K562 (cell line): Measurements from ENCODE around the gene THRSP. TPM values are rescaled to one million over a fixed set of nuclear protein-coding genes. Genes with fewer than 3 reads are reported as not detected.

ENCODE experiments used
- ATAC-seq: fragments of 200-7000 bp; cut with Tn5 transposase; 3 replicates; pipeline ENCODE4 v1.9.1; 2020; ENCODE audit warnings: moderate library complexity
- BruUV-seq: library from RNA; stranded (reverse); fragments of 400-500 nt; replicated peaks from 2 replicates; lab custom pipeline; 2021; lab: Mats Ljungman, UMichigan
- CTCF ChIA-PET: fragments of 300-600 bp; formaldehyde crosslinking; extraction: SDS; loops from one replicate; lab custom pipeline; 2021; ENCODE audit warnings: low intra/inter-chr PET ratio; lab: Yijun Ruan, JAX
- POLR2A ChIA-PET: fragments of 300-600, 350-650 bp; sonication (Branson Sonifier 250); formaldehyde crosslinking; extraction: SDS; loops from one replicate; lab custom pipeline; 2021; ENCODE audit warnings: antibody characterized with exemption, inconsistent platforms; lab: Yijun Ruan, JAX
- DNase-seq, 4 experiments: peaks; one replicate each; pipeline versions ENCODE4 v3.0.0 to v3.0.0-alpha.2; 2011 to 2018; ENCODE audit warnings: low spot score in 3 of 4, mixed read lengths in 3 of 4; ENCODE audit errors: extremely low read depth in 1 of 4
- FAIRE-seq: peaks from 2 replicates; lab custom pipeline; 2011; peaks lifted over from hg19 to GRCh38; lab: Jason Lieb, UNC
- H2AFZ ChIP-seq: 2 replicates; pipeline ENCODE4 v1.6.0; 2011; ENCODE audit warnings: low read depth, low read length, control low read depth, inconsistent platforms
- H3K27ac ChIP-seq: fragments of 200-600 bp; 3 replicates; pipeline ENCODE4 v1.8.0; 2011; ENCODE audit warnings: low read depth, mild to moderate bottlenecking, control low read depth, inconsistent platforms, low read length, moderate library complexity, mixed read lengths; ENCODE audit errors: extremely low read depth
- H3K27me3 ChIP-seq, 2 experiments: fragments of 300-600 bp in 1 of 2; 2 replicates in 1 of 2; 3 replicates in 1 of 2; pipeline versions ENCODE4 v1.6.0 to v1.8.0; 2011; ENCODE audit warnings: inconsistent platforms in 2 of 2, low read length in 2 of 2, mild to moderate bottlenecking in 1 of 2, mixed read lengths in 1 of 2, moderate library complexity in 1 of 2; ENCODE audit not compliant: control insufficient read depth in 2 of 2, insufficient read depth in 2 of 2
- H3K36me3 ChIP-seq: fragments of 300-600 bp; 3 replicates; pipeline ENCODE4 v1.8.0; 2011; ENCODE audit warnings: mild to moderate bottlenecking, low read length, inconsistent platforms; ENCODE audit not compliant: control insufficient read depth, insufficient read depth
- H3K4me1 ChIP-seq, 2 experiments: fragments of 200-600 bp in 1 of 2; replicated peaks in 1 of 2; 2 replicates in 1 of 2; 3 replicates in 1 of 2; pipeline versions ENCODE4 v1.5.1 to v1.8.0; 2011; ENCODE audit warnings: inconsistent platforms in 2 of 2, low read length in 2 of 2, mild to moderate bottlenecking in 1 of 2, mixed read lengths in 1 of 2, moderate library complexity in 1 of 2; ENCODE audit not compliant: control insufficient read depth in 2 of 2, insufficient read depth in 2 of 2
- H3K4me2 ChIP-seq: 2 replicates; pipeline ENCODE4 v1.6.1; 2011; ENCODE audit warnings: low read length, control low read depth, inconsistent platforms, mixed read lengths; ENCODE audit not compliant: insufficient read depth
- H3K4me3 ChIP-seq: fragments of 200-600 bp; sonication (generic), shearing (Covaris generic); 2 replicates; pipeline ENCODE4 v1.5.1; 2016; ENCODE audit warnings: control low read depth, inconsistent platforms
- H3K79me2 ChIP-seq: fragments of 200-600 bp; 3 replicates; pipeline ENCODE4 v1.8.0; 2011; ENCODE audit warnings: low read length, inconsistent platforms; ENCODE audit not compliant: control insufficient read depth, insufficient read depth
- H3K9ac ChIP-seq, 2 experiments: 2 replicates each; pipeline versions ENCODE4 v1.6.0 to v1.6.1; 2011; ENCODE audit warnings: low read depth in 2 of 2, low read length in 2 of 2, control low read depth in 1 of 2, inconsistent platforms in 1 of 2, mild to moderate bottlenecking in 1 of 2, mixed read lengths in 1 of 2; ENCODE audit not compliant: insufficient read depth in 1 of 2
- H3K9me1 ChIP-seq: one replicate; pipeline ENCODE4 v1.6.0; 2011; ENCODE audit warnings: inconsistent platforms, mild to moderate bottlenecking, low read length, moderate library complexity; ENCODE audit not compliant: control insufficient read depth, insufficient read depth
- H3K9me3 ChIP-seq: replicated peaks from 2 replicates; pipeline ENCODE4 v1.5.1; 2011; ENCODE audit warnings: low read depth, low read length, inconsistent platforms; ENCODE audit not compliant: control insufficient read depth, insufficient read depth
- H4K20me1 ChIP-seq: replicated peaks from 2 replicates; pipeline ENCODE4 v1.6.1; 2011; ENCODE audit warnings: low read length, inconsistent platforms, mixed read lengths; ENCODE audit not compliant: control insufficient read depth, insufficient read depth
- PCBP2 ChIP-seq: fragments of 200-400 bp; formaldehyde crosslinking; IDR thresholded peaks from 2 replicates; pipeline ENCODE4 v1.6.1; 2018; ENCODE audit warnings: low read length, low read depth, mild to moderate bottlenecking, moderate library complexity; ENCODE audit not compliant: poor library complexity, severe bottlenecking
- RBM25 ChIP-seq: fragments of 200-400 bp; formaldehyde crosslinking; IDR thresholded peaks from 2 replicates; pipeline ENCODE4 v1.6.1; 2018; ENCODE audit warnings: low read length, low read depth, moderate library complexity; ENCODE audit not compliant: severe bottlenecking
- ZFX ChIP-seq: sonication (generic); formaldehyde crosslinking; IDR thresholded peaks from 2 replicates; pipeline ENCODE4 v1.8.0; 2022; ENCODE audit warnings: mild to moderate bottlenecking, missing genetic modification reagents, moderate library complexity
- ZNF197 ChIP-seq: fragments of 200-800 bp; sonication (Bioruptor generic); IDR thresholded peaks from 2 replicates; pipeline ENCODE4 v1.6.1; 2016; ENCODE audit warnings: low read depth, missing genetic modification characterization, missing compliant biosample characterization
- ZNF79 ChIP-seq: fragments of 250-450 bp; sonication (Bioruptor Pico); IDR thresholded peaks from 2 replicates; pipeline ENCODE4 v1.4.0; 2020; ENCODE audit warnings: low read depth, mild to moderate bottlenecking, moderate library complexity
- WGBS: fragments of 100-300 bp; shearing (Covaris generic); methylation state at CpG from one replicate; pipeline ENCODE4 v1.1.6; 2016; ENCODE audit warnings: low coverage, mixed read lengths; ENCODE audit not compliant: insufficient coverage; ENCODE audit errors: missing lambda C conversion rate; 5-methylcytosine and 5-hydroxymethylcytosine counted together
- in situ Hi-C: fragments of 300-500 bp; cut with MboI; formaldehyde crosslinking; loops from 4 replicates; pipeline ENCODE4 v1.15.0; 2018; ENCODE audit warnings: inconsistent platforms, mixed read lengths
- intact Hi-C: fragments of 100-400 bp; cut with micrococcal nuclease; formaldehyde crosslinking; loops from 2 replicates; pipeline ENCODE4 v1.14.2; 2022
- polyA plus RNA-seq, 8 experiments: library from polyadenylated mRNA; depleted of rRNA in 4 of 8; stranded (reverse) in 5 of 8; unstranded in 3 of 8; fragments of >200 nt; fragmentation: Nextera tagmentation in 2 of 8; fragmentation: Illumina TruSeq in 1 of 8; extraction: Ambion mirVana in 2 of 8; extraction: Trizol in 1 of 8; gene quantifications; 2 replicates each; pipeline versions ENCODE4 v1.2.1 to v1.2.3, GENCODE V29; 2011 to 2014; ENCODE audit warnings: inconsistent platforms in 1 of 8, missing spikeins in 1 of 8
- total RNA-seq, 7 experiments: library from RNA; depleted of rRNA in 6 of 7; stranded (reverse); fragments of >200 nt in 6 of 7; fragmentation: Illumina TruSeq in 2 of 7; extraction: Trizol in 2 of 7; gene quantifications; 2 replicates each; pipeline versions ENCODE4 v1.2.1 to v1.2.3, GENCODE V29; 2011 to 2021; ENCODE audit warnings: low replicate concordance in 1 of 7

Gene THRSP
- total and polyA plus RNA-seq, 9 of the 15 experiments (the other 6 are each of a cell fraction or from before 2014, with no cell fraction given), result 0.23 to 0.56 (median 0.31) TPM; not detected in 2

- BruUV-seq, result no TSS peak
- Histone ChIP-seq H4K20me1 (no peaks in the 10 kb centered on the region), H3K9me3 (no peaks in the 10 kb centered on the region), H3K27ac (no peak overlapping the region), H3K27me3 (no peaks in the 10 kb centered on the region), H3K4me2 (no peak overlapping the region), H3K9me1 (no peaks in the 10 kb centered on the region), H3K79me2 (no peaks in the 10 kb centered on the region), H2AFZ (no peak overlapping the region), H3K9ac (no peak overlapping the region), H3K4me3 (no peak overlapping the region), H3K36me3 (peaks cover 44% of the 10 kb centered on the region), H3K4me1 (peaks cover 4 to 9% of the 10 kb centered on the region in 2 experiments; a peak in 4 of 5 replicates)
- DNase-seq, result no peak
- WGBS, result 84% methylated on average over 7 of the region's 7 CpGs
- FAIRE-seq, result no peak
- CTCF ChIA-PET, result no interaction called here
- intact Hi-C loops, result no loop called here
- POLR2A ChIA-PET, result interaction anchor here (0.6 kb wide), 1 partner anchor 40 kb away, joined by 3 read pairs; no protein-coding TSS in a partner anchor
- no peak for TF ChIP-seq ZNF79 (CRISPR knock-in tag)
- TF ChIP-seq RBM25, result no peak
- no peak for TF ChIP-seq ZFX (CRISPR knock-in tag)
- TF ChIP-seq PCBP2, result no peak
- no peak for TF ChIP-seq ZNF197 (CRISPR knock-in tag)
- ATAC-seq, result no peak
- in situ Hi-C loops, result no loop called here
Measured at GRCh38 chr11:78097666-78098385, 34.2 kb downstream of the THRSP start.
